Fibroblast of lung (primary cell): ENCODE measurements around the gene FOXD1. TPM values are rescaled to one million over a fixed set of nuclear protein-coding genes. Genes with fewer than 3 reads are reported as not detected.

Experiments
- DNase-seq, 2 donors: peaks; one replicate each; pipeline versions ENCODE4 v3.0.0 to v3.0.0-alpha.2; 2010; ENCODE audit warnings: low read depth in 2 of 2
- H2AFZ ChIP-seq: 2 replicates; pipeline ENCODE4 v1.5.1; 2012; ENCODE audit warnings: low read length, control low read depth, inconsistent platforms
- H3K27ac ChIP-seq: 2 replicates; pipeline ENCODE4 v1.5.1; 2011; ENCODE audit warnings: low read length, control low read depth; ENCODE audit not compliant: insufficient read depth
- H3K27me3 ChIP-seq: 2 replicates; pipeline ENCODE4 v1.5.1; 2011; ENCODE audit warnings: mild to moderate bottlenecking, low read length; ENCODE audit not compliant: control insufficient read depth, insufficient read depth
- H3K36me3 ChIP-seq: 2 replicates; pipeline ENCODE4 v1.5.1; 2011; ENCODE audit warnings: low read length; ENCODE audit not compliant: control insufficient read depth, insufficient read depth
- H3K4me1 ChIP-seq: 2 replicates; pipeline ENCODE4 v1.5.1; 2011; ENCODE audit warnings: low read length; ENCODE audit not compliant: control insufficient read depth, insufficient read depth; ENCODE audit errors: extremely low read depth
- H3K4me2 ChIP-seq: 2 replicates; pipeline ENCODE4 v1.5.1; 2011; ENCODE audit warnings: low read length, control low read depth; ENCODE audit not compliant: insufficient read depth; ENCODE audit errors: extremely low read depth
- H3K4me3 ChIP-seq, 4 experiments: fragments of 200-600 bp in 1 of 4; sonication (generic) in 1 of 4; replicated peaks in 1 of 4; 2 replicates each; pipeline ENCODE4 v1.5.1; 2011 to 2016; ENCODE audit warnings: low read length in 4 of 4, low read depth in 3 of 4, mild to moderate bottlenecking in 3 of 4, control low read depth in 2 of 4, inconsistent platforms in 1 of 4, mixed read lengths in 1 of 4; ENCODE audit not compliant: insufficient read depth in 1 of 4; ENCODE audit errors: control extremely low read depth in 1 of 4
- H3K79me2 ChIP-seq: 2 replicates; pipeline ENCODE4 v1.5.1; 2012; ENCODE audit warnings: mild to moderate bottlenecking, low read length, inconsistent platforms; ENCODE audit not compliant: control insufficient read depth, insufficient read depth
- H3K9ac ChIP-seq: 2 replicates; pipeline ENCODE4 v1.5.1; 2011; ENCODE audit warnings: mild to moderate bottlenecking, low read length, control low read depth; ENCODE audit not compliant: insufficient read depth
- H3K9me3 ChIP-seq: 2 replicates; pipeline ENCODE4 v1.5.1; 2012; ENCODE audit warnings: low read depth, low read length; ENCODE audit not compliant: control insufficient read depth, insufficient read depth
- H4K20me1 ChIP-seq: 2 replicates; pipeline ENCODE4 v1.5.1; 2011; ENCODE audit warnings: low read length; ENCODE audit not compliant: control insufficient read depth, insufficient read depth; ENCODE audit errors: extremely low read depth
- EZH2 ChIP-seq: IDR thresholded peaks from 2 replicates; pipeline ENCODE4 v1.5.1; 2012; ENCODE audit warnings: low read length, control low read depth, mild to moderate bottlenecking; ENCODE audit errors: missing control alignments
- polyA plus RNA-seq, 2 donors: library from polyadenylated mRNA; depleted of rRNA in 1 of 2; stranded (reverse) in 1 of 2; unstranded in 1 of 2; fragments of >200 nt; gene quantifications; 2 replicates each; pipeline ENCODE4 v1.2.1, GENCODE V29; 2011 to 2012; ENCODE audit warnings: missing spikeins in 1 of 2
- total RNA-seq: library from RNA; depleted of rRNA; stranded (reverse); fragments of >200 nt; gene quantifications from 2 replicates; pipeline ENCODE4 v1.2.1, GENCODE V29; 2014
- TF ChIP-seq, protein P1 (sequence below), 2 donors: IDR thresholded peaks in 1 of 2; conservative IDR thresholded peaks in 1 of 2; 1 replicate in 1 of 2; 2 replicates in 1 of 2; pipeline ENCODE4 v1.5.1; 2011 to 2012; ENCODE audit warnings: low read length in 2 of 2, control low read depth in 1 of 2, inconsistent platforms in 1 of 2, low read depth in 1 of 2, mild to moderate bottlenecking in 1 of 2

Gene FOXD1
- total and polyA plus RNA-seq, 2 donors (not counting 1 experiment from before 2014, with no cell fraction given) = 1.5 to 8.7 TPM

GRCh38 chr5:73444499-73445438, 3.8 kb downstream of the FOXD1 start:
- no peak for TF ChIP-seq EZH2
- TF ChIP-seq, protein P1, sequence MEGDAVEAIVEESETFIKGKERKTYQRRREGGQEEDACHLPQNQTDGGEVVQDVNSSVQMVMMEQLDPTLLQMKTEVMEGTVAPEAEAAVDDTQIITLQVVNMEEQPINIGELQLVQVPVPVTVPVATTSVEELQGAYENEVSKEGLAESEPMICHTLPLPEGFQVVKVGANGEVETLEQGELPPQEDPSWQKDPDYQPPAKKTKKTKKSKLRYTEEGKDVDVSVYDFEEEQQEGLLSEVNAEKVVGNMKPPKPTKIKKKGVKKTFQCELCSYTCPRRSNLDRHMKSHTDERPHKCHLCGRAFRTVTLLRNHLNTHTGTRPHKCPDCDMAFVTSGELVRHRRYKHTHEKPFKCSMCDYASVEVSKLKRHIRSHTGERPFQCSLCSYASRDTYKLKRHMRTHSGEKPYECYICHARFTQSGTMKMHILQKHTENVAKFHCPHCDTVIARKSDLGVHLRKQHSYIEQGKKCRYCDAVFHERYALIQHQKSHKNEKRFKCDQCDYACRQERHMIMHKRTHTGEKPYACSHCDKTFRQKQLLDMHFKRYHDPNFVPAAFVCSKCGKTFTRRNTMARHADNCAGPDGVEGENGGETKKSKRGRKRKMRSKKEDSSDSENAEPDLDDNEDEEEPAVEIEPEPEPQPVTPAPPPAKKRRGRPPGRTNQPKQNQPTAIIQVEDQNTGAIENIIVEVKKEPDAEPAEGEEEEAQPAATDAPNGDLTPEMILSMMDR (conservative IDR thresholded peaks at IDR 0.05 in 1 of 2, IDR thresholded peaks at IDR 0.05 in 1 of 2; ENCODE audit: low read depth in 1 of 2, low read length in 2 of 2) = no peak
- Histone ChIP-seq H3K27ac (no peak overlapping the region), H3K9me3 (no peaks in the 10 kb centered on the region), H3K27me3 (peaks cover 2% of the 10 kb centered on the region), H3K79me2 (peaks cover 34% of the 10 kb centered on the region), H3K4me2 (peak overlapping the region; percentile 78), H3K4me1 (peaks cover 2% of the 10 kb centered on the region), H3K4me3 (peak overlapping the region in 3 of 4 experiments; percentile 75 to 91 (median 90)), H3K36me3 (peaks cover 2% of the 10 kb centered on the region), H2AFZ (no peak overlapping the region), H3K9ac (no peak overlapping the region), H4K20me1 (no peaks in the 10 kb centered on the region)
- DNase-seq = peak; percentile 42 to 49

DNA sequence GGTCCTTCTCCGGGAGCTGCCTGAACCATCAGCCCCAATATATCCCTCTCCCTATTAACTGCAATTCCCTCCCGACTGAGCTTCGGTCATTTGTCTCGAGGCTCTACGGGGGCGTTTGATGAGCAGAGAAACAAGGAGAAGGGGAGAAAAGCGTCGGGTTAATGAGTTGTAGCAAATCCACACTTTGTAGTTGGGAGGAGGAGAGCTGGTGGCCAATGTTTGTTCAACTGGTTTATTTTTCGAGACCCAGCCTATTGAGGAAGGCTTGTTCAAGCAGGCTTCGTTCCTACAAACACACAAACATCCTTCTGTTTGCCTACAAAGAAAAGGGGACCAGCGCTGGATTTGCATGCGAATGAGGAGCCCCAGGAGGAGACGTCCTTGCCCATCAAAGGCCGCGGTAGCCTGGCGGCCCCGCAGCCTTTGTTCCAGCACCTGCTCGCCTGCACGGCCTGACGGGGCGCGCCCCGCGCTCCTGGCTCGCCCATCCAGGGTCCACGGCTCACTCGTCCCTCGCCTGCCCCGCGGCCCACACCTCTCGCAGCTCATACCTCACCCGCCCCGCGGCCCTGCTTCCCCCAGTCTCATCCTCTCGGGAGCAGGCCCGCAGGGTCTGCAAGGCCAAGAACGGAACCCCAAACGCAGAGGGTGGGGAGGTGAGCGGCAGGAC, 4.6 kb downstream of the FOXD1 start:
- Histone ChIP-seq H3K36me3 (peaks cover 2% of the 10 kb centered on the region), H3K27ac (no peak overlapping the region), H3K27me3 (peaks cover 2% of the 10 kb centered on the region), H3K4me2 (no peak overlapping the region), H3K9me3 (no peaks in the 10 kb centered on the region), H2AFZ (no peak overlapping the region), H3K79me2 (peaks cover 34% of the 10 kb centered on the region), H3K9ac (no peak overlapping the region), H3K4me3 (peak overlapping the region in 2 of 4 experiments; percentile 75 to 91), H3K4me1 (peaks cover 2% of the 10 kb centered on the region), H4K20me1 (no peaks in the 10 kb centered on the region)
- TF ChIP-seq, protein P1 (conservative IDR thresholded peaks at IDR 0.05 in 1 of 2, IDR thresholded peaks at IDR 0.05 in 1 of 2; ENCODE audit: low read depth in 1 of 2, low read length in 2 of 2) = no peak
- TF ChIP-seq EZH2 = no peak
- DNase-seq = peak in 1 of 2 donors; percentile 27

GRCh38 chr5:73442996-73443627, 5.5 kb downstream of the FOXD1 start:
- Histone ChIP-seq H3K4me1 (peaks cover under 1% of the 10 kb centered on the region), H3K36me3 (peaks cover 2% of the 10 kb centered on the region), H3K4me3 (no peak overlapping the region), H3K27ac (no peak overlapping the region), H3K27me3 (peaks cover 2% of the 10 kb centered on the region), H2AFZ (no peak overlapping the region), H3K9ac (no peak overlapping the region), H4K20me1 (no peaks in the 10 kb centered on the region), H3K9me3 (no peaks in the 10 kb centered on the region), H3K4me2 (no peak overlapping the region), H3K79me2 (peaks cover 33% of the 10 kb centered on the region)
- DNase-seq = peak; percentile 52 to 64
- TF ChIP-seq, protein P1 (conservative IDR thresholded peaks at IDR 0.05 in 1 of 2, IDR thresholded peaks at IDR 0.05 in 1 of 2; ENCODE audit: low read depth in 1 of 2, low read length in 2 of 2) = no peak
- no peak for TF ChIP-seq EZH2
